HCT116 (cell line): ENCODE results near the gene EIF3I. TPM values are rescaled to one million over a fixed set of nuclear protein-coding genes. Genes with fewer than 3 reads are reported as not detected.

Experiments used
- ATAC-seq: fragments of 200-7000 bp; cut with Tn5 transposase; 2 replicates; pipeline ENCODE4 v1.9.1; 2020; ENCODE audit warnings: mild to moderate bottlenecking, moderate library complexity
- BruUV-seq: library from RNA; stranded (reverse); fragments of 400-500 nt; replicated peaks from 2 replicates; lab custom pipeline; 2021; lab: Mats Ljungman, UMichigan
- CTCF ChIA-PET: fragments of 300-600 bp; sonication (Branson Sonifier 250); formaldehyde crosslinking; loops from one replicate; lab custom pipeline; 2021; ENCODE audit warnings: antibody characterized with exemption; lab: Charles Lee
- POLR2A ChIA-PET: fragments of 300-600, 350-600 bp; sonication (Branson Sonifier 250); formaldehyde crosslinking; loops from one replicate; lab custom pipeline; 2021; ENCODE audit warnings: antibody characterized with exemption; lab: Charles Lee
- RAD21 ChIA-PET, 2 experiments: fragments of 300-600 bp; sonication (Branson Sonifier 250); formaldehyde crosslinking; loops; one replicate each; lab custom pipeline; 2023; ENCODE audit warnings: low total read pairs in 2 of 2; ENCODE audit not compliant: uncharacterized antibody in 2 of 2, unreplicated experiment in 2 of 2, low non-redundant PET in 1 of 2; lab: Charles Lee
- DNase-seq: peaks from one replicate; pipeline ENCODE4 v3.0.0-alpha.2; 2010; ENCODE audit warnings: low read depth, low spot score
- H2AFZ ChIP-seq: fragments of 200-600 bp; shearing (Covaris generic), sonication (generic); 2 replicates; pipeline ENCODE4 v1.6.1; 2017; ENCODE audit warnings: low read depth, mixed run types, mixed read lengths, antibody characterized with exemption, low read length; ENCODE audit not compliant: poor library complexity, severe bottlenecking
- H3K27ac ChIP-seq: 2 replicates; pipeline ENCODE4 v1.5.1; 2012; ENCODE audit warnings: low read depth, low read length
- H3K27me3 ChIP-seq: fragments of 200-600 bp; sonication (generic); 2 replicates; pipeline ENCODE4 v1.6.1; 2016; ENCODE audit warnings: mixed run types, low read length, mixed read lengths; ENCODE audit not compliant: insufficient read depth
- H3K36me3 ChIP-seq, 2 experiments: fragments of 200-500 bp in 1 of 2; fragments of 200-600 bp in 1 of 2; sonication (Bioruptor generic) in 1 of 2; sonication (generic) in 1 of 2; 2 replicates each; pipeline versions ENCODE4 v1.5.1 to v1.6.1; 2014 to 2016; ENCODE audit warnings: low read length in 2 of 2, inconsistent platforms in 1 of 2, mixed read lengths in 1 of 2, mixed run types in 1 of 2; ENCODE audit not compliant: insufficient read depth in 2 of 2, control insufficient read depth in 1 of 2
- H3K4me1 ChIP-seq, 2 experiments: fragments of 200-600 bp in 1 of 2; sonication (generic) in 1 of 2; 2 replicates each; pipeline versions ENCODE4 v1.5.1 to v1.6.1; 2012 to 2017; ENCODE audit warnings: low read length in 2 of 2, inconsistent platforms in 1 of 2, mild to moderate bottlenecking in 1 of 2, mixed read lengths in 1 of 2, mixed run types in 1 of 2, moderate library complexity in 1 of 2; ENCODE audit not compliant: insufficient read depth in 2 of 2, control insufficient read depth in 1 of 2
- H3K4me2 ChIP-seq: fragments of 200-600 bp; sonication (generic); 2 replicates; pipeline ENCODE4 v1.6.1; 2017; ENCODE audit warnings: mixed run types, low read length, mixed read lengths
- H3K4me3 ChIP-seq, 2 experiments: fragments of 200-600 bp in 1 of 2; sonication (generic) in 1 of 2; replicated peaks in 1 of 2; 2 replicates each; pipeline ENCODE4 v1.5.1; 2011 to 2016; ENCODE audit warnings: low read length in 2 of 2, control low read depth in 1 of 2, low read depth in 1 of 2, mild to moderate bottlenecking in 1 of 2, mixed read lengths in 1 of 2, mixed run types in 1 of 2
- H3K79me2 ChIP-seq: fragments of 200-600 bp; sonication (generic); 2 replicates; pipeline ENCODE4 v1.6.1; 2017; ENCODE audit warnings: mild to moderate bottlenecking, mixed run types, low read length, moderate library complexity, mixed read lengths; ENCODE audit not compliant: insufficient read depth
- H3K9ac ChIP-seq: fragments of 200-600 bp; sonication (generic); 2 replicates; pipeline ENCODE4 v1.6.1; 2016; ENCODE audit warnings: low read length, mixed read lengths
- H3K9me2 ChIP-seq: fragments of 200-600 bp; sonication (generic), shearing (Covaris generic); 2 replicates; pipeline ENCODE4 v1.6.1; 2017; ENCODE audit warnings: mixed run types, mild to moderate bottlenecking, moderate library complexity; ENCODE audit not compliant: insufficient read depth
- H3K9me3 ChIP-seq, 2 experiments: fragments of 200-500 bp in 1 of 2; fragments of 200-600 bp in 1 of 2; sonication (Bioruptor generic) in 1 of 2; sonication (generic) in 1 of 2; 2 replicates each; pipeline ENCODE4 v1.6.1; 2014 to 2017; ENCODE audit warnings: low read length in 2 of 2, mixed read lengths in 2 of 2, inconsistent platforms in 1 of 2, low read depth in 1 of 2, mild to moderate bottlenecking in 1 of 2, mixed run types in 1 of 2, moderate library complexity in 1 of 2; ENCODE audit not compliant: control insufficient read depth in 1 of 2, insufficient read depth in 1 of 2
- H4K20me1 ChIP-seq: fragments of 200-600 bp; sonication (generic), shearing (Covaris generic); 2 replicates; pipeline ENCODE4 v1.6.1; 2017; ENCODE audit warnings: mixed run types, mild to moderate bottlenecking, moderate library complexity; ENCODE audit not compliant: insufficient read depth
- ATF3 ChIP-seq: IDR thresholded peaks from 2 replicates; pipeline ENCODE4 v1.6.1; 2012
- CBX3 ChIP-seq: IDR thresholded peaks from 2 replicates; pipeline ENCODE4 v1.6.1; 2012; ENCODE audit warnings: low read depth
- CEBPB ChIP-seq: IDR thresholded peaks from 2 replicates; pipeline ENCODE4 v1.6.1; 2012; ENCODE audit warnings: low read depth
- CTCF ChIP-seq, 3 experiments: fragments of 200-600 bp in 1 of 3; sonication (generic) in 1 of 3; IDR thresholded peaks in 2 of 3; conservative IDR thresholded peaks in 1 of 3; 2 replicates each; pipeline ENCODE4 v1.5.1; 2012 to 2017; ENCODE audit warnings: low read depth in 2 of 3, low read length in 2 of 3, antibody characterized with exemption in 1 of 3, borderline replicate concordance in 1 of 3, control low read depth in 1 of 3, mild to moderate bottlenecking in 1 of 3, mixed read lengths in 1 of 3, mixed run types in 1 of 3, moderate library complexity in 1 of 3; ENCODE audit not compliant: insufficient read depth in 1 of 3
- EGR1 ChIP-seq: IDR thresholded peaks from 2 replicates; pipeline ENCODE4 v1.6.1; 2012; ENCODE audit warnings: low read depth
- JUND ChIP-seq: IDR thresholded peaks from 2 replicates; pipeline ENCODE4 v1.6.1; 2012
- MAX ChIP-seq: IDR thresholded peaks from 2 replicates; pipeline ENCODE4 v1.6.1; 2012
- POLR2AphosphoS5 ChIP-seq: IDR thresholded peaks from 2 replicates; pipeline ENCODE4 v1.6.1; 2011; ENCODE audit warnings: mild to moderate bottlenecking, low read depth, low read length, moderate library complexity
- RAD21 ChIP-seq: IDR thresholded peaks from 2 replicates; pipeline ENCODE4 v1.6.1; 2012; ENCODE audit warnings: low read depth, mild to moderate bottlenecking
- SIN3A ChIP-seq: IDR thresholded peaks from 2 replicates; pipeline ENCODE4 v1.6.1; 2012; ENCODE audit warnings: low read depth
- TCF7L2 ChIP-seq: IDR thresholded peaks from 2 replicates; pipeline ENCODE4 v1.7.0; 2011; ENCODE audit warnings: borderline replicate concordance, inconsistent platforms; ENCODE audit not compliant: insufficient read depth, insufficient read length; ENCODE audit errors: extremely low read depth
- ZBTB33 ChIP-seq: IDR thresholded peaks from 2 replicates; pipeline ENCODE4 v1.6.1; 2011; ENCODE audit warnings: mild to moderate bottlenecking, low read length, moderate library complexity; ENCODE audit not compliant: insufficient replicate concordance; ENCODE audit errors: extremely low read depth
- ZFX ChIP-seq: fragments of 450-650 bp; IDR thresholded peaks from 2 replicates; pipeline ENCODE4 v1.6.1; 2017
- intact Hi-C: fragments of 100-400 bp; cut with micrococcal nuclease; formaldehyde crosslinking; loops from 2 replicates; pipeline ENCODE4 v1.10.0; 2022
- total RNA-seq: library from RNA; stranded (reverse); gene quantifications from one replicate; pipeline ENCODE4 v1.2.1, GENCODE V29; 2021; ENCODE audit not compliant: unreplicated experiment

EIF3I gene
- total RNA-seq, 1 experiment from 2014 or later: 323 TPM

- H3K36me3 ChIP-seq: no peaks in the 10 kb centered on the region
- H3K4me1 ChIP-seq: peaks cover 20 to 37% of the 10 kb centered on the region in 2 experiments
- H2AFZ ChIP-seq: peak overlapping the region; percentile 3
- intact Hi-C loops: no loop called here
- H3K27ac ChIP-seq: peak overlapping the region; percentile 87
- ATAC-seq (peak; percentile 52), DNase-seq (no peak)
- no peaks in the 10 kb centered on the region for H3K27me3 ChIP-seq
- H3K9me2 ChIP-seq: no peaks in the 10 kb centered on the region
- peak overlapping the region; percentile 60 for H3K9ac ChIP-seq
- no peak for TF ChIP-seq SIN3A
- peak; percentile 69; the same call in 1 of the 2 replicates for TF ChIP-seq CBX3
- TF ChIP-seq EGR1: peak; percentile 61; the same call in 1 of the 2 replicates
- TF ChIP-seq JUND: peak; percentile 51
- peak; percentile 9 for TF ChIP-seq TCF7L2
- TF ChIP-seq CEBPB: no peak
- TF ChIP-seq POLR2AphosphoS5: peak; percentile 60
- TF ChIP-seq ATF3: no peak
- no peak for TF ChIP-seq RAD21
- peak; percentile 93 for TF ChIP-seq MAX
- TF ChIP-seq CTCF (IDR thresholded peaks at IDR 0.05 in 2 of 3, conservative IDR thresholded peaks at IDR 0.05 in 1 of 3; ENCODE audit: borderline replicate concordance in 1 of 3, insufficient read depth in 1 of 3, low read depth in 2 of 3, low read length in 2 of 3): no peak
- TF ChIP-seq ZFX: 0 out of 2 replicates have a peak, but pooled peaks have one; percentile 16
- no peak for TF ChIP-seq ZBTB33
- TF ChIP-seq, all 23 proteins: peak for 7
- peak overlapping the region; percentile 94 for H3K4me2 ChIP-seq
- no TSS peak for BruUV-seq
- H4K20me1 ChIP-seq: no peaks in the 10 kb centered on the region
- ChIA-PET RAD21 (interaction anchor here (0.5 to 1.7 kb wide), 5 partner anchors 19 to 117 kb away, joined by 3 to 4 read pairs (median 4); partner anchors contain the start of genes EIF3I (in 1 of the 2), MARCKSL1 (in 1 of the 2) and TMEM234 (in 1 of the 2)), CTCF (interaction anchor here (0.7 to 1.6 kb wide), 4 partner anchors 8 to 75 kb away, joined by 3 to 4 read pairs (median 3); no protein-coding TSS in a partner anchor), POLR2A (interaction anchor here (1.1 to 2.1 kb wide), 5 partner anchors 18 to 119 kb away, joined by 3 to 8 read pairs (median 3); partner anchors contain the start of genes HDAC1 and MARCKSL1)
- H3K79me2 ChIP-seq: no peaks in the 10 kb centered on the region
- no peaks in the 10 kb centered on the region for H3K9me3 ChIP-seq
- peak overlapping the region; percentile 62 to 72 for H3K4me3 ChIP-seq
Observed at GRCh38 chr1:32241001-32241763, 19.0 kb downstream of the EIF3I start.
